RWPE1 (cell line): ENCODE data around the gene APBB2.

ENCODE experiments used
- CTCF ChIA-PET: fragments of 350-600 bp; sonication (Branson Sonifier 250); formaldehyde crosslinking; extraction: SDS; loops from one replicate; lab custom pipeline; 2021; lab: Yijun Ruan, JAX
- POLR2A ChIA-PET: fragments of 400-600 bp; formaldehyde crosslinking; extraction: SDS; loops from one replicate; lab custom pipeline; 2020; ENCODE audit warnings: antibody characterized with exemption; ENCODE audit not compliant: low non-redundant PET; lab: Yijun Ruan, JAX
- DNase-seq: peaks from one replicate; pipeline ENCODE4 v3.0.0; 2012; ENCODE audit warnings: low spot score
- H3K27ac ChIP-seq: fragments of 450-650 bp; 2 replicates; pipeline ENCODE4 v1.5.1; 2017
- TF ChIP-seq, protein P1 (sequence below): fragments of 450-650 bp; conservative IDR thresholded peaks from 2 replicates; pipeline ENCODE4 v1.5.1; 2017; ENCODE audit warnings: low read depth, mild to moderate bottlenecking

The APBB2 gene

DNA sequence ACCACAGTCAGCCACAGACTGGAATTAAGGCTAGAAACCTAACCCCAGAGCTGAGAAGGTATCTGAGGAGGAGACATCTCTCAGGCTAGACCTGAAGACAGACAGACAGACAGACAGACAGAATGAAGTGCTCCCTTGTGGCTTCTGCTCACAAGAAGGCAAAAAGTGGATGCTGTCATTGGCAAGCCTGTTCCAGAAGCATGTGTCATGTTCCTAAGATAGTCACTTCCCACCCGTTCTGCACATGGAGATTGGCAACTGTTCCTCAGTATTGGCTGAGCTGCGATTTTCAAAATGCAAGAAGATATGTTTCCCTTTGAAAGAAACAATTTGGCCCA lies 298.2 kb downstream of the APBB2 start:
- ChIA-PET POLR2A (no interaction called here), CTCF (interaction anchor here (0.9 kb wide), 1 partner anchor 11 kb away, joined by 5 read pairs; no protein-coding TSS in a partner anchor)
- no peak for DNase-seq
- H3K27ac ChIP-seq = no peak overlapping the region
- TF ChIP-seq, protein P1, sequence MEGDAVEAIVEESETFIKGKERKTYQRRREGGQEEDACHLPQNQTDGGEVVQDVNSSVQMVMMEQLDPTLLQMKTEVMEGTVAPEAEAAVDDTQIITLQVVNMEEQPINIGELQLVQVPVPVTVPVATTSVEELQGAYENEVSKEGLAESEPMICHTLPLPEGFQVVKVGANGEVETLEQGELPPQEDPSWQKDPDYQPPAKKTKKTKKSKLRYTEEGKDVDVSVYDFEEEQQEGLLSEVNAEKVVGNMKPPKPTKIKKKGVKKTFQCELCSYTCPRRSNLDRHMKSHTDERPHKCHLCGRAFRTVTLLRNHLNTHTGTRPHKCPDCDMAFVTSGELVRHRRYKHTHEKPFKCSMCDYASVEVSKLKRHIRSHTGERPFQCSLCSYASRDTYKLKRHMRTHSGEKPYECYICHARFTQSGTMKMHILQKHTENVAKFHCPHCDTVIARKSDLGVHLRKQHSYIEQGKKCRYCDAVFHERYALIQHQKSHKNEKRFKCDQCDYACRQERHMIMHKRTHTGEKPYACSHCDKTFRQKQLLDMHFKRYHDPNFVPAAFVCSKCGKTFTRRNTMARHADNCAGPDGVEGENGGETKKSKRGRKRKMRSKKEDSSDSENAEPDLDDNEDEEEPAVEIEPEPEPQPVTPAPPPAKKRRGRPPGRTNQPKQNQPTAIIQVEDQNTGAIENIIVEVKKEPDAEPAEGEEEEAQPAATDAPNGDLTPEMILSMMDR = no peak

DNA sequence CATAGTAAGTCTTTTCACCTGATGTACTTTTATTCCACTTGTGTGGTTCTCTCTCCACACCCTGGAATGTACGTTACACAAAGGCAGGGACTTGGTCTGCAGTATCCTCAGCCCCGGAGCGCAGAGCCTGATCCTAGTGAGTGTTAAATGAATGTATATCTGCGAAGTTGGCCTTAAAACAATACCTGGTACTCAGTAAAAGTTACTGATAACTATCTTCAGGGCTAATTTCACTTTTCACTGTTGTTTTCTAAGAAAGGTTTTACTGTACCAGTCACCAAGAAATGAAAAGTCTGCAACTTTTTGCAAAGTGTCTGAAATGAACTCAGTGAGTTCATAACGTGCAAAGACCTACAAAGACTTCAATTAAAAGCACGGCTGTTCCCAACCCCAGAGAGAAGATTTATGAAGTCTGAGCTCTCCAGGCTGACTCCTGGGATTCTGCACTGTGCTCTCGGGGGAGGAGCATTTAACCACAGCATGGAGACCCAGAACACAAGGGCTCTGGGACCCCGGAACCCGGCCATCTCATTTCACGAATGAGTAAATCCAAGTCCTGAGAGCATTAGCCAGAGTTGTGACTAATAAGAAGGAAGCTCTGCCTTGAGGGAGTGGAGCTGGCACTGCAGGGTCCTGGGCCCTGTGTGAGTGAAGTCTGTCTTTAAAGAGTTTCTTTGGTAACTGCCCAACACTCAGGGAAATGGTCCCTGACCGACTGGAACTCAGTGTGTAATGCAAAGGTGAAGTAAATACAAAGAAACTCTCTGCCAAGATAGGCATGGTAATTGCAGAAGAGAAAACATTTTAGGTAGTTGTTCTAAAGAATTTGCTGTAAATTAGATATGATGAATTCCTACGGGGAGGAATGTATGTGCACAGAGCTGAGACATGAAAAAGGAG lies 298.8 kb downstream of the APBB2 start:
- ChIA-PET POLR2A (no interaction called here), CTCF (interaction anchor here (0.9 kb wide), 1 partner anchor 12 kb away, joined by 5 read pairs; no protein-coding TSS in a partner anchor)
- DNase-seq = no peak
- no peak overlapping the region for H3K27ac ChIP-seq
- TF ChIP-seq, protein P1 = no peak

DNA sequence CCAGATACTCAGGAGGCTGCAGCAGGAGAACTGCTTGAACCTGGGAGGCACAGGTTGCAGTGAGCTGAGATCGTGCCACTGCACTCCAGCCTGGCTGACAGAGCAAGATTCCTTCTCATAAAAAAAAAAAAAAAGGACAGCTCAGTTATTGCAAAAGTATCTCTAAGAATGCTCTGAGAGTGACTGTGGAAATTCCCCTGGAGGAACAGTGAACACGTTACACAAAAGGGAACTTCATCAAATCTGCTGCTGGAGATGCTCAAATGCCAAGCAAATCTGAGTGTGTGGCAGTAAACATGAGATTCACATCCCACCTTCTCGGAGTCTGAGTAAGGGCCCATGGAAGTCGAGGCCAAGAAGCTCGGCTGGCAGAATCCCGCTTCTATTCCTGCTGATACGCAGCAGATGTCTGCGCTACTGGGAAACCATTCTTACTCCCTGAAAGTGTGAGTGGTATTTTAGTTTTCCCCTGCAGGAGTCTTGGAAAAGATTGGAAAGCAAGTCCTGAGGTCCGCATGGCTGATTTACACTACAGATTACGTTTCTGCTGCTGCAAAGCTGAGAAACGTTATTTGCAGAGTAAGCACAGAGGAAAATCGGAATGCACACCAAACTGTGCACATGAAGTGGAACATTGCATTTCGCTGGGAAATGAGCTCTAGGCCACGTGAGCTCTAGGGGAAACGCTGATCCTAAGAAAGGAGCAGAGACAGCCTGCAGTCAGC lies 301.7 kb downstream of the APBB2 start:
- CTCF ChIA-PET = interaction anchor here (0.6 to 1.1 kb wide), 5 partner anchors 12 to 973 kb away, joined by 3 to 6 read pairs (median 4); no protein-coding TSS in a partner anchor
- no peak for DNase-seq
- H3K27ac ChIP-seq = peak overlapping the region; percentile 82
- TF ChIP-seq, protein P1 = no peak
- POLR2A ChIA-PET = no interaction called here

DNA sequence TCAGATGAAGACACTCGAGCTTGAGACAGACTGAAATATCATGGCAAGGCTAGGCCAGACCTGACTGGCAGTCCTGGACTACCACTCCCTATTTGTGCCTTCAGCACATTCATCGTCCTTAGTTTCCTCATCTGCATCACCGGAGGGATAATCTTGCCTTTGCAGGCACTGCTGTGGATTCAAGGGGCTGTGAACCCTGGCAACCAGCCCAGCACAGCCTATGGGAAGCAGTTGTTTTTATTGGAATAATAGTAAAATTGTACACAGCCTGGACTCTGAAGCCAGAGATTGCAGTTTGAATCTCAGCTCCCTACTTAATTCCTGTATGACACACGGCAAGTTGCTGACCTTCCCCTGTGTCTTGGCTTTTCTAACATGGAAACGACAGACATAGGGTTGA lies 303.6 kb downstream of the APBB2 start:
- DNase-seq = no peak
- TF ChIP-seq, protein P1 = no peak
- ChIA-PET CTCF (interaction anchor here (0.7 to 1.0 kb wide), 2 partner anchors 13 to 139 kb away, joined by 3 read pairs; no protein-coding TSS in a partner anchor), POLR2A (no interaction called here)
- H3K27ac ChIP-seq = peak overlapping the region; percentile 82

DNA sequence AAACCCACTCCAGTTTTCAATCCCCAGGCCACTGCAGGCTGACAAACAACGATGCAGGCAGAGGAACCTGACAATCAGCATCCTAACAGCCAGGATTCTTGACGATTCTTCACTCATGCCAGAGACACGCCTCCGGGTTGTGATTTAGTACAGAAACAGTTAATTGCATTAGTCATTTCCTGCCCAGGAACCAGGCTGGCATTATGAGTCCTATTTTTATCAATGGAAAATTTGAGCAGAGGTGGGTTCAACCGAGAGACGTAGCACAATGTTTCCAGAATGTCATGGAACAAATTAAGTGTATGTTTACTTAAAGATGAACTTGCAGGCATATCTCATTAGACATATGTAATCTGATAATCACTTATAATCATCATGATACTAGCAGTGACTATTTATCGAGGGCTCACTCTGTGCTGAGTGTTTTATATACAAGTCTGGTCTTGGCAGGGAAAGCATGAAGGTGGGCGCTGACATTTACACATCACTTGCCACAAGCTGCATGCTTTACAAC lies 304.9 kb downstream of the APBB2 start:
- ChIA-PET CTCF (interaction anchor here (0.6 to 2.3 kb wide), 5 partner anchors 12 to 425 kb away, joined by 3 to 11 read pairs (median 3); no protein-coding TSS in a partner anchor), POLR2A (no interaction called here)
- TF ChIP-seq, protein P1 = no peak
- DNase-seq = peak; percentile 90
- peak overlapping the region; percentile 82 for H3K27ac ChIP-seq
